NB4 (cell line): ENCODE measurements around the gene CRYZL1.

Experiments used
- POLR2A ChIP-seq: IDR thresholded peaks from 2 replicates; pipeline ENCODE4 v1.6.1; 2011; ENCODE audit warnings: mild to moderate bottlenecking; ENCODE audit not compliant: insufficient read length; ENCODE audit errors: extremely low read depth
- TF ChIP-seq, protein P1 (sequence below): IDR thresholded peaks from one replicate; pipeline ENCODE4 v1.5.1; 2012; ENCODE audit warnings: low read depth, low read length

DNA sequence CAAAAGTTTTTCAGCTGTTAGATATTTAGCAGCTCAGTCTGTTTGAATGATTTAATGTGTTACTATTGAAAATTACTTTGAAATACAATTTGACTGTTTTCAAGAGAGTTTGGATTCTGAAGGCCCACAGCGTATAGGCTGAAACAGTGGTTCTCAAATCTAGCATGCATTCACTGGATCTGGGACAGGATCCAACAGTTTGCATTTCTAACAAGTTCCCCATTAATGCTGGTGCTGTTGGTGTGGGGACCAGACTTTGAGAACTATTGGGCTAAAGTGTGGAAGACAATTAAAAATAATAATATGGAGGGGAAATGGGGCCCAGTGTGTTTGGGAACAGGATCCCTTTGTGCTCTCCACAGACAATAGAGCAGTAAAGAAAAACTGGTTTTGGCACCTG is 32.7 kb upstream of the CRYZL1 start:
- no peak for TF ChIP-seq POLR2A
- TF ChIP-seq, protein P1, sequence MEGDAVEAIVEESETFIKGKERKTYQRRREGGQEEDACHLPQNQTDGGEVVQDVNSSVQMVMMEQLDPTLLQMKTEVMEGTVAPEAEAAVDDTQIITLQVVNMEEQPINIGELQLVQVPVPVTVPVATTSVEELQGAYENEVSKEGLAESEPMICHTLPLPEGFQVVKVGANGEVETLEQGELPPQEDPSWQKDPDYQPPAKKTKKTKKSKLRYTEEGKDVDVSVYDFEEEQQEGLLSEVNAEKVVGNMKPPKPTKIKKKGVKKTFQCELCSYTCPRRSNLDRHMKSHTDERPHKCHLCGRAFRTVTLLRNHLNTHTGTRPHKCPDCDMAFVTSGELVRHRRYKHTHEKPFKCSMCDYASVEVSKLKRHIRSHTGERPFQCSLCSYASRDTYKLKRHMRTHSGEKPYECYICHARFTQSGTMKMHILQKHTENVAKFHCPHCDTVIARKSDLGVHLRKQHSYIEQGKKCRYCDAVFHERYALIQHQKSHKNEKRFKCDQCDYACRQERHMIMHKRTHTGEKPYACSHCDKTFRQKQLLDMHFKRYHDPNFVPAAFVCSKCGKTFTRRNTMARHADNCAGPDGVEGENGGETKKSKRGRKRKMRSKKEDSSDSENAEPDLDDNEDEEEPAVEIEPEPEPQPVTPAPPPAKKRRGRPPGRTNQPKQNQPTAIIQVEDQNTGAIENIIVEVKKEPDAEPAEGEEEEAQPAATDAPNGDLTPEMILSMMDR: no peak
